IPS-20b (cell line): ENCODE data around the gene SUFU.

Experiments
- H3K27ac ChIP-seq: one replicate; pipeline ENCODE4 v1.5.1; 2013; ENCODE audit warnings: low read length
- H3K27me3 ChIP-seq: 2 replicates; pipeline ENCODE4 v1.6.1; 2013; ENCODE audit warnings: mild to moderate bottlenecking, low read length, inconsistent platforms; ENCODE audit not compliant: insufficient read depth
- H3K36me3 ChIP-seq: 2 replicates; pipeline ENCODE4 v1.6.1; 2013; ENCODE audit warnings: low read depth, mild to moderate bottlenecking, inconsistent platforms, low read length, moderate library complexity; ENCODE audit not compliant: insufficient read depth
- H3K4me1 ChIP-seq: 2 replicates; pipeline ENCODE4 v1.6.1; 2013; ENCODE audit warnings: mild to moderate bottlenecking, control low read depth, inconsistent platforms, low read length, moderate library complexity; ENCODE audit not compliant: insufficient read depth
- H3K4me3 ChIP-seq: 2 replicates; pipeline ENCODE4 v1.5.1; 2013; ENCODE audit warnings: mild to moderate bottlenecking, low read length, inconsistent platforms
- H3K9ac ChIP-seq: 2 replicates; pipeline ENCODE4 v1.6.1; 2013; ENCODE audit warnings: low read depth, mild to moderate bottlenecking, inconsistent platforms, low read length, moderate library complexity
- H3K9me3 ChIP-seq: 2 replicates; pipeline ENCODE4 v1.6.1; 2013; ENCODE audit warnings: mild to moderate bottlenecking, low read depth, low read length, inconsistent platforms; ENCODE audit not compliant: insufficient read depth

Gene SUFU

GRCh38 chr10:102564209-102564834 lies 60.5 kb downstream of the SUFU start:
- no peak overlapping the region for H3K9ac ChIP-seq

GRCh38 chr10:102565793-102566192 lies 62.0 kb downstream of the SUFU start:
- Histone ChIP-seq H3K4me3 (no peak overlapping the region), H3K9ac (no peak overlapping the region), H3K27me3 (peaks cover 63% of the 10 kb centered on the region), H3K9me3 (no peaks in the 10 kb centered on the region), H3K4me1 (no peaks in the 10 kb centered on the region), H3K36me3 (no peaks in the 10 kb centered on the region), H3K27ac (no peak overlapping the region)

More at GRCh38 chr10:102564209-102564834, 60.5 kb downstream of the SUFU start:
- Histone ChIP-seq H3K27me3 (peaks cover 59% of the 10 kb centered on the region), H3K4me1 (no peaks in the 10 kb centered on the region), H3K4me3 (no peak overlapping the region), H3K36me3 (no peaks in the 10 kb centered on the region), H3K27ac (no peak overlapping the region), H3K9me3 (no peaks in the 10 kb centered on the region)

- Histone ChIP-seq H3K9ac (no peak overlapping the region), H3K4me3 (no peak overlapping the region), H3K36me3 (no peaks in the 10 kb centered on the region), H3K4me1 (peaks cover 19% of the 10 kb centered on the region; the same call in 1 of the 2 replicates), H3K27ac (no peak overlapping the region), H3K27me3 (no peaks in the 10 kb centered on the region), H3K9me3 (no peaks in the 10 kb centered on the region)
Observed at GRCh38 chr10:102578782-102579181, 75.0 kb downstream of the SUFU start.

- H3K9me3 ChIP-seq: no peaks in the 10 kb centered on the region
- no peaks in the 10 kb centered on the region for H3K36me3 ChIP-seq
- H3K4me3 ChIP-seq: no peak overlapping the region
- no peak overlapping the region for H3K9ac ChIP-seq
- peaks cover 19% of the 10 kb centered on the region; the same call in 1 of the 2 replicates for H3K4me1 ChIP-seq
- H3K27me3 ChIP-seq: no peaks in the 10 kb centered on the region
- no peak overlapping the region for H3K27ac ChIP-seq
Observed at GRCh38 chr10:102579328-102579727, 75.6 kb downstream of the SUFU start.

- H3K27ac ChIP-seq: no peak overlapping the region
- H3K27me3 ChIP-seq: no peaks in the 10 kb centered on the region
- H3K36me3 ChIP-seq: no peaks in the 10 kb centered on the region
- no peak overlapping the region for H3K4me3 ChIP-seq
- no peak overlapping the region for H3K9ac ChIP-seq
- peaks cover 19% of the 10 kb centered on the region; the same call in 1 of the 2 replicates for H3K4me1 ChIP-seq
- H3K9me3 ChIP-seq: no peaks in the 10 kb centered on the region
Observed at GRCh38 chr10:102580230-102580629, 76.5 kb downstream of the SUFU start.

GRCh38 chr10:102581401-102581800 lies 77.6 kb downstream of the SUFU start:
- Histone ChIP-seq H3K4me3 (no peak overlapping the region), H3K27me3 (no peaks in the 10 kb centered on the region), H3K36me3 (no peaks in the 10 kb centered on the region), H3K27ac (no peak overlapping the region), H3K9me3 (no peaks in the 10 kb centered on the region), H3K9ac (no peak overlapping the region), H3K4me1 (peaks cover 19% of the 10 kb centered on the region; the same call in 1 of the 2 replicates)

- Histone ChIP-seq H3K4me1 (peaks cover 19% of the 10 kb centered on the region; the same call in 1 of the 2 replicates), H3K36me3 (no peaks in the 10 kb centered on the region), H3K27me3 (no peaks in the 10 kb centered on the region), H3K9me3 (no peaks in the 10 kb centered on the region), H3K27ac (no peak overlapping the region), H3K4me3 (no peak overlapping the region), H3K9ac (no peak overlapping the region)
Observed at GRCh38 chr10:102581981-102582580, 78.3 kb downstream of the SUFU start.

- Histone ChIP-seq H3K9me3 (no peaks in the 10 kb centered on the region), H3K4me1 (peaks cover 19% of the 10 kb centered on the region; the same call in 1 of the 2 replicates), H3K36me3 (no peaks in the 10 kb centered on the region), H3K27ac (no peak overlapping the region), H3K9ac (no peak overlapping the region), H3K27me3 (no peaks in the 10 kb centered on the region), H3K4me3 (no peak overlapping the region)
Observed at GRCh38 chr10:102583435-102584417, 80.0 kb downstream of the SUFU start.

GRCh38 chr10:102585026-102585425 lies 81.3 kb downstream of the SUFU start:
- Histone ChIP-seq H3K4me3 (no peak overlapping the region), H3K36me3 (no peaks in the 10 kb centered on the region), H3K9ac (no peak overlapping the region), H3K27me3 (no peaks in the 10 kb centered on the region), H3K27ac (no peak overlapping the region), H3K9me3 (no peaks in the 10 kb centered on the region), H3K4me1 (peaks cover 14% of the 10 kb centered on the region; the same call in 1 of the 2 replicates)

GRCh38 chr10:102586858-102587257 lies 83.1 kb downstream of the SUFU start:
- Histone ChIP-seq H3K4me3 (no peak overlapping the region), H3K36me3 (no peaks in the 10 kb centered on the region), H3K9me3 (no peaks in the 10 kb centered on the region), H3K27ac (no peak overlapping the region), H3K4me1 (peaks cover 14% of the 10 kb centered on the region; the same call in 1 of the 2 replicates), H3K27me3 (no peaks in the 10 kb centered on the region), H3K9ac (no peak overlapping the region)

- no peaks in the 10 kb centered on the region for H3K36me3 ChIP-seq
- no peaks in the 10 kb centered on the region for H3K27me3 ChIP-seq
Observed at GRCh38 chr10:102588875-102589274, 85.1 kb downstream of the SUFU start.

More at GRCh38 chr10:102588875-102589274, 85.1 kb downstream of the SUFU start:
- no peaks in the 10 kb centered on the region for H3K9me3 ChIP-seq
- H3K27ac ChIP-seq: no peak overlapping the region
- no peaks in the 10 kb centered on the region for H3K4me1 ChIP-seq
- H3K9ac ChIP-seq: no peak overlapping the region
- no peak overlapping the region for H3K4me3 ChIP-seq
